GM12875 (cell line): ENCODE measurements around the gene MPDZ.

Experiments used
- H3K4me3 ChIP-seq: one replicate; pipeline ENCODE4 v1.5.1; 2011; ENCODE audit warnings: low read depth, low read length, control low read depth
- TF ChIP-seq, protein P1 (sequence below): IDR thresholded peaks from 2 replicates; pipeline ENCODE4 v1.5.1; 2011; ENCODE audit warnings: low read depth, mild to moderate bottlenecking, control low read depth, inconsistent platforms, low read length, moderate library complexity, borderline replicate concordance; ENCODE audit not compliant: insufficient read depth

MPDZ gene

DNA sequence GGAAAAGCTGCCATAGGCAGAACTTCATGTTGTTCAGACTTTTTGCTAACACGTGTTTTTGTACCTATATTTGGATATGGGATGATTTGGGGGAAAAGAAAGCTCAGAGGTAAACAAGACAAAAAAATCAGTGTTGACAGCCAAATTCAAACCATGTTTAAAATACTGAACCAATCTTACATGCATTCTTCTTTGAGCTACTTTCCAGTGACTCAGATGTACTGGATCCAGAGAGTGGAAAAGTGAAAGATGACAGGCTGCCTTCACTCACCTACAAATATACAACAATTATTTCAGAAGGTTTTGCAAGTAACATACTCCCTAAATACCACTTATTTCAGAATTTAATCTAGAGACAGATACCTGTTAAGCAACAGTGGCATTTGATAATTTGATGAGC lies 165.7 kb downstream of the MPDZ start:
- TF ChIP-seq, protein P1, sequence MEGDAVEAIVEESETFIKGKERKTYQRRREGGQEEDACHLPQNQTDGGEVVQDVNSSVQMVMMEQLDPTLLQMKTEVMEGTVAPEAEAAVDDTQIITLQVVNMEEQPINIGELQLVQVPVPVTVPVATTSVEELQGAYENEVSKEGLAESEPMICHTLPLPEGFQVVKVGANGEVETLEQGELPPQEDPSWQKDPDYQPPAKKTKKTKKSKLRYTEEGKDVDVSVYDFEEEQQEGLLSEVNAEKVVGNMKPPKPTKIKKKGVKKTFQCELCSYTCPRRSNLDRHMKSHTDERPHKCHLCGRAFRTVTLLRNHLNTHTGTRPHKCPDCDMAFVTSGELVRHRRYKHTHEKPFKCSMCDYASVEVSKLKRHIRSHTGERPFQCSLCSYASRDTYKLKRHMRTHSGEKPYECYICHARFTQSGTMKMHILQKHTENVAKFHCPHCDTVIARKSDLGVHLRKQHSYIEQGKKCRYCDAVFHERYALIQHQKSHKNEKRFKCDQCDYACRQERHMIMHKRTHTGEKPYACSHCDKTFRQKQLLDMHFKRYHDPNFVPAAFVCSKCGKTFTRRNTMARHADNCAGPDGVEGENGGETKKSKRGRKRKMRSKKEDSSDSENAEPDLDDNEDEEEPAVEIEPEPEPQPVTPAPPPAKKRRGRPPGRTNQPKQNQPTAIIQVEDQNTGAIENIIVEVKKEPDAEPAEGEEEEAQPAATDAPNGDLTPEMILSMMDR = no peak
- no peak overlapping the region for H3K4me3 ChIP-seq

GRCh38 chr9:13113216-13113615 lies 166.3 kb downstream of the MPDZ start:
- no peak overlapping the region for H3K4me3 ChIP-seq
- TF ChIP-seq, protein P1 = no peak

DNA sequence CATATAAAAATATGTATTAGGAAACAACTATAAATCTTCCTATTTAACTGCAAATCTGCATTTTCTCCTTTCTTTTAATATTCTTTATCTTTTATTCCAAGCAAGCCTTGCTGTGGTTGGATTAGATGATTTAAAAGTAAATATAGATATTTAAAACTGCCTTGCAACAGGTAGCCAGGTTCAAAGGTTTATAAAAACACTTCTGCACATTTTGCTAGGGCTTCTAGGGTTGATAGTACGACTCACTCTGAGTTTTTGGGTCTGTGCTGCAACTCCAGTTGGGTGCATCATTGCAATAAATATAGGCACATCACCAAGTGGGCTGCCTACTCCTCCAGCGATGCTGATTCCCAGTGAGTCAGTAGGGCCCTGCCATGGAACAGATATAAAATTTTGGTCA lies 167.7 kb downstream of the MPDZ start:
- no peak overlapping the region for H3K4me3 ChIP-seq
- TF ChIP-seq, protein P1 = no peak

DNA sequence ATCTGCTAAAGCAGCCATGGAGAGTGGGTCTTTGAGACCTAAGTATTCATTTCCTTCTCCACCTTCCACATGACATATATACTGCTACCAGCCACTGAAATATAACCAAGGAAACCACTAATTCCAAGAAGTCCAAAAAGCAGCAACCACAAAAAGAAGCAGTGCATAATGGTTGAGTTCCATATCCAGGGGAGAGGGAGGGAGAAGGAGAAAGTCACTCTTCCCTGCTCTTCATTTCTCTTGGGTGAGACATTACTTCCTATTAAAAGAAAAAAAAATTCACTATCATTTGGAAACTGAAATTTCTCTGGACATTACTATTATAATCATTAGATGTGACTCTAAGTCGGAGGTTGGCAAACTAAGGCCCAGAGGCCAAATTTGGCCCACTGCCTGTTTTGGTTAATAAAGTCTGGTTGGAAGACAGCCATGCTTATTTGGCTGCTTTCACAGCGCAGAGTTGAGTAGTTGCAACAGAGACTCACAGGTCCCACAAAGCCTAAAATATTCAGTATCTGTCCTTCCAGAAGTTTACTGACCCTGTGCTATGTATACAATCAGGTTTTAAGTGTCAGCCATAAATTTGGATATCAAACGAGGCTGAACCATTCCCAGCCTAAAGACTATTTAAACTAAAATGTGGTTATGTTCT lies 168.6 kb downstream of the MPDZ start:
- H3K4me3 ChIP-seq = no peak overlapping the region
- TF ChIP-seq, protein P1 = no peak

DNA sequence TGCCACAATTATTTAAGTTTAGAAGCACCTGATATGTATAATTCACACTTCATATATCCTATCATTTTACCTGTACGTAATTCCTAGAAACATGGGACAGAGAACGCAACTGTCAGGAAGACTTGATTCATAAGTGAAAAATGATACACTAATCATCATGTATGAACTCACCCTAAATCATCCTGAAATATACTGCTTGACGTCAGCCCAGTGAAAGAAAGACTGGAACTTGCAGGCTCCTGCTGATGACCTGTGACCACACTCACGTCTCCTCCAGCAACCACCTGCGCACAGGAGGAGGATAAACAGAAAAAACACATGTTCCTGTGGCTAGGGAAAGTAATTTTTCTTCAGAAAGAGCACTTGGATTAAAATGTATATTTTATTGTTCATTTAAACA lies 169.7 kb downstream of the MPDZ start:
- TF ChIP-seq, protein P1 = no peak
- H3K4me3 ChIP-seq = no peak overlapping the region

GRCh38 chr9:13107008-13107407 lies 172.5 kb downstream of the MPDZ start:
- TF ChIP-seq, protein P1 = no peak

GRCh38 chr9:13100914-13101572 lies 178.4 kb downstream of the MPDZ start:
- TF ChIP-seq, protein P1 = no peak

More at GRCh38 chr9:13107008-13107407, 172.5 kb downstream of the MPDZ start:
- H3K4me3 ChIP-seq = no peak overlapping the region

More at GRCh38 chr9:13100914-13101572, 178.4 kb downstream of the MPDZ start:
- H3K4me3 ChIP-seq = no peak overlapping the region
